NCI-H1930 (cell line): Measurements from ENCODE around the gene SSBP2.
"Not testable (repeated sequence)": the region's sequence is repeated elsewhere in the genome, so short reads cannot be mapped to it uniquely, and the experiment has no call there.

Experiments used
- DNase-seq, 2 experiments: peaks; one replicate each; lab custom pipeline; 2025; lab: John Stamatoyannopoulos, UW

The SSBP2 gene

DNA sequence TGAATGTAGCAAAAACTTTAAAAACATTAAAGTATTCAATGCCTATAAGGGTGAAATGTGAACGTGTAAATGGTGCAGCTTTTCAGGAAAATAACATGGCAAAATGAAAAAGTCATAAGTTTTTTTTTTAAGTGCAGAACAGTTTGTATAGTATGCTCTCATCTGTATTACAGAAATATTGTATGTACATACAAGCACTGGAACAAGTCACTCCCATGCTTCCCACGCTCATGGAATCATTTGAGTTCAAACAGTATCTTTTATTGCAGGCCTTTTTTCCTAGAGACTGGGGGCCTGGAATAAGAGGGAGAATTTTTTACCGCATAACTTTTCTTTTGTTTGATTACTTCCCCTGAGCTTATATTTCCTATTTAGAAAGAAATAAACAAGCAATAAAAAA, 94.1 kb downstream of the SSBP2 start:
- DNase-seq, result no peak

GRCh38 chr5:81650987-81651386, 99.9 kb downstream of the SSBP2 start:
- DNase-seq, result no peak

DNA sequence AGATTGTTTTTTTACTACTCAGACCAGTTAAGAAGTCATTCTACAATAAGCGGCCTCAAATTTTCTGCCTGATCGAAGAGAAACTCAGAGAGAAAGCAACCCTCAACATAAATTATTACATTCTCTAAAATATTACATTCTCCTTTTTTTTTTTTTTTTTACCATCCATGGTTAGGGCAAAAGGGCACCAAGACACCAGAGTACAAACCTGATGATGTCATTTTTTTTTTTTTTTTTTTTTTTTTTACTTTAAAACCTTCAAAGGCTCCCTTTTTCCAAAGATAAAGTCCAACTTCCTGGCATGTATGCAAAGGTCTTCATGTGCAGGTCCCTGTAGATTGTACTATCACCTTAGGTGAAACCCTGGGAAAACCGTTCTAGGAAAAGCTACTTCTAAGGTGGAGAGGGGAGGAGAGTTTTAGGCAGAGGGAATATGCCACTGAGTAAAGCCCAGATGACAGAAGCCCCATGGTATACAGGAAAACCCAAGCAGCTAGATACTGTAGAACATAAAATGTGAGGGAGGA, 104.4 kb downstream of the SSBP2 start:
- no peak for DNase-seq

DNA sequence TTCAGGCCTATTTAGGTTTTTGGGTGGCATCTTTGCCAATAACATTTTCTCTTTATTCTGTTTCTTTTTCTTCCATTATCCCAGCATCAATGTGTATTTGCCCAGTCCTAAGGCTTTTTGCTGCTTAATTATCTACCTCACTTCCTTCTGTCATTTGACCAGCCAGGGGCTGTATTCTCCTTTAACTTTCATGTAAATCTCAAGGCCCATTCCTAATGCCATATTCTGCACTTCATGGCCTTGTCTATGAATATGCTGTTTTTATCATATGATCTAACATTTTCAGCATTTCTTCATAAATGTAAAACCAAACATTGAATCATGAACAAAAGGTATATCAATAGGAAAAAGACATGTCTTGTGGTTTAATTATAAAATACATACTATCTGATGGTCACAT, 108.7 kb downstream of the SSBP2 start:
- no peak for DNase-seq

DNA sequence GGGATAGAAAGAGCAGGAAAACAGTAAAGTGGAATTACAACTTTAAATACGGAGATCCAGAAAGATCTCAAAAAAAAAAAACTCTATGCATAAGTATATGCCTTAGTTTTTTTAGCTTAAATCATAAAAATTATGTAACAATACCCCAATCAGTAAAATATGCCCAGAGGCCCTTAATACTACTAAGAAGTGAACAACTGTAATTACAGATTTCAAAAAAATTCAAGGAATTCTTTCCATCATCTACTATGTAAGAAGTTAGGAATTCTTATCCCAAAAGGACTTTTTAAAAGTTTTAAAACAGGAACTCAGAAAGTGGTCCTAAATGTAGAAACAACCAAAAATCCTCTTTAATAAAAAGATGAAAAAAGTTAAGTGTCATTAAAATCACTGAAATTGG, 111.3 kb downstream of the SSBP2 start:
- DNase-seq, result no peak

- DNase-seq, result no peak
Observed at GRCh38 chr5:81638471-81638870, 112.4 kb downstream of the SSBP2 start.

DNA sequence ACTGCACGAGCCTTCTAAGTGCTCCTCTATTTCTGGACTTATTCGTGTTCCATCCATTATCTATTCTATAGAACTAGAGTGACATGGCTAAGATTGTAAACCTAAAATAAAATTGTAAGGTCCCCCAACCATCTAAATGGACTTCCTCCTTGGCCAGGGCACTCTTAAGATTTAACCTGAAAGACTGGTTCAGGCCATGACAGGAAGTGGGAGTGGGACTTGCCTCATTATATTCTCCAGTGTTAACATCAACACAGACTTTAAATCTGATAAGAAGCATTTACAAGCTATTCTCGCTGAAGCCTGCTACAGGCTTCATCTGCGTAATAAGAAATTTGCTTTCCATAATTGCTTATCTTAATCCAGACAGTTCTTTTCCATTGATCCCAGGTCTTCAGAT, 117.0 kb downstream of the SSBP2 start:
- no peak for DNase-seq

DNA sequence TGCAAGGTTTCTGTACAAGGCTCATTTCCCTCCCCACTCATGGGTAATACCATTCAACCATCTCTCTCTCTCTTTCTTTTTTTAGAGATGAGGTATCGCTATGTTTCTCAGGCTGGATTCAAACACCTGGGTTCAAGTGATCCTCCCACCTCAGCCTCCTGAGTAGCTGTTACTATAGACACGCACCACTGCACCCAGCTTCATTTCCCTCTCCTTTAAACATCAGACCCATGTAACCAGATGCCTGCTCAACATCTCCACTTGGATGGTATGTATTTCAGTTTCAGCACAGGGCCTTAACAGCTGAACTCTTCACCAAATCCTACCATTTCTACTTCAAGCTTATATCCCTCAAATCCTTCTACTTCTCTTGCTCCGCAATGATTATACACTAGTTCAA, 117.4 kb downstream of the SSBP2 start:
- DNase-seq, result no peak

- DNase-seq, result no peak
Observed at GRCh38 chr5:81632679-81633078, 118.2 kb downstream of the SSBP2 start.

DNA sequence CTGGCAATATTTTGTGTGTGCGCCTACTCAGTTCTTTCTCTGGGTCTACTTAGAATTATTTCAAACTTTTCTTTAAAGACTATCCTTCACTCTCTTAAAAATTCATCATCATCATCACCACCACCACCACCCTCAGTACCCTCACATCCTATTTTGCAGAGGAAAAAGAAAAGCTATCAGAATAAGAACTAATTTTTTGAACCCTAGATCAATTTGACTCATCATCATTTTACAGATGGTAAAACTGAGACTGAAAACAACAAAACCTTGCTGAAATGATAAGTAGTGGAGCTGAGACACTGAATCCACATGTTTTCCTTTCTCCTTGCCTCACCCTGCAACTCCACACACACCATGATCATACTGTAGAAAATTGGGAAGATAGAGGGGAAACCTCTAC, 119.3 kb downstream of the SSBP2 start:
- no peak for DNase-seq

- no peak for DNase-seq
Observed at GRCh38 chr5:81631124-81631523, 119.8 kb downstream of the SSBP2 start.

- DNase-seq, result no peak
Observed at GRCh38 chr5:81630684-81631083, 120.2 kb downstream of the SSBP2 start.

GRCh38 chr5:81629986-81630385, 120.9 kb downstream of the SSBP2 start:
- DNase-seq, result no peak

- DNase-seq, result not testable (repeated sequence)
Observed at GRCh38 chr5:81628061-81628460, 122.8 kb downstream of the SSBP2 start.

- no peak for DNase-seq
Observed at GRCh38 chr5:81626524-81626923, 124.4 kb downstream of the SSBP2 start.

- no peak for DNase-seq
Observed at GRCh38 chr5:81609810-81610375, 141.0 kb downstream of the SSBP2 start.

DNA sequence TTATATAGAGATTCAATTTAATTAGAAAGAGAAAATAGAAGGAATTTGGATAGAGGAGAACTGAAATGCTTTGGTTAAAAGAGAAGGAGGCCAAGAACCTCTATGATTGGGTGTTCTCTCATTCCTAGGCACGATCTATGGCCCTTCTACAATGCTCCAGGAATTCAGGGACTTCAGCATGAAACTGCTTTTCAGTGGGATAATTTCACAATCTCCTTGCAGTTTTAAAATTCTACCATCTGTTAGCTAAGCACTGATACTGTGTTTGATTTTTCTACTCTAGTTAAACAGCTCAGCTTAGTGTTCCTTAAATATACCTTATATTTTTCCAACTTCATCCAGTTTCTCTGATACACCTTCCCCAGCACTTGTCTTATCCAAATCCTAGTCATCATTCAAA, 141.9 kb downstream of the SSBP2 start:
- no peak for DNase-seq

DNA sequence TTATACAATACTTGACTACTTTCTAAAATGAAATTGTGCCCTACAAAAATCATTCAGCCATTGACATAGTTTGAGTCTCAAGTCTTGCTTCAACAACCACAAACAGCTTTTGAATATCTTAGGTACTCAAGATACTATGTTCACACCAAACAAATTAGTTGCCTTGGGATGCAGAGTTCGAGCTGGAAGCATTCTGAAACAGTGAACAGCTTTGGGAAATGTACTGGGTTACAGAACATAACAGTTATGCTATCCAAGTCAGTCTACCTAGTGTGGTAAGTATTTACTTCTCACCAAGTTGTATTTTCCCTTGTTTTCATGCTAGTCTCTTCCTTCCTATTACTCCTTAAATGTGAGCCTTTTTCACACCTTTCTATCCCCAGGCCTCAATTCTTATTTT, 143.2 kb downstream of the SSBP2 start:
- DNase-seq, result no peak

- no peak for DNase-seq
Observed at GRCh38 chr5:81606150-81606549, 144.7 kb downstream of the SSBP2 start.

GRCh38 chr5:81605299-81605698, 145.6 kb downstream of the SSBP2 start:
- no peak for DNase-seq

DNA sequence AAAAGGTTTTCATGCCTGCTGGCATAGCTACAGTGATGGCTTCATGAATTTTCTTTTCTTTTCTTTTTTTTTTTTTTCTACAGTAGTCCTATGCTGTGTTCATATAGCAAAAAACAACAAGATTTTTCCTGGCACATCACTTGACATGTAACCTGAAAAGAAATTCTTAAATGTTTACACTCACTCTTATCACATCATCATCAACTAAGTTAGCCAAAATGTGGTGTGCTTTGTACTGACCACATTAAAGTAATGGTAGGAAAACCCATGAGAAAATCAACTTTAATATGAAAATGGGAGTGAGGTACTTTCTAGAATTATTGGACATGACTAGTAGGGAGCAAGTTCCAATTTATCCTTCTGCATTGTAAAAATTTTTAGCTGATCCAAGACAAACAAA, 146.7 kb downstream of the SSBP2 start:
- no peak for DNase-seq

- no peak for DNase-seq
Observed at GRCh38 chr5:81601919-81602318, 149.0 kb downstream of the SSBP2 start.

DNA sequence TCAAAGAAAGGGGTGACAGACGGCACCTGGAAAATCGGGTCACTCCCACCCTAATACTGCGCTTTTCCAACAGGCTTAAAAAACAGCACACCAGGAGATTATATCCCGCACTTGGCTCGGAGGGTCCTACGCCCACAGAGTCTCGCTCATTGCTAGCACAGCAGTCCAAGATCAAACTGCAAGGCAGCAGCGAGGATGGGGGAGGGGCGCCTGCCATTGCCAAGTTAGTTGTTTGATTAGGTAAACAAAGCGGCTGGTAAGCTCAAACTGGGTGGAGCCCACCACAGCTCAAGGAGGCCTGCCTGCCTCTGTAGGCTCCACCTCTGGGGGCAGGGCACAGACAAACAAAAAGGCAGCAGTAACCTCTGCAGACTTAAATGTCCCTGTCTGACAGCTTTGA, 158.8 kb downstream of the SSBP2 start:
- DNase-seq, result not testable (repeated sequence)
